GM21528 (cell line): Measurements from ENCODE around the gene GRK7.
"Not testable (repeated sequence)": the region's sequence is repeated elsewhere in the genome, so short reads cannot be mapped to it uniquely, and the experiment has no call there.

Experiments used
- ATAC-seq: cut with Tn5 transposase; IDR thresholded peaks from one replicate; pipeline ENCODE4 v1.9.1; 2021; ENCODE audit warnings: mild to moderate bottlenecking, moderate library complexity; ENCODE audit not compliant: unreplicated experiment, low FRiP score

The GRK7 gene

DNA sequence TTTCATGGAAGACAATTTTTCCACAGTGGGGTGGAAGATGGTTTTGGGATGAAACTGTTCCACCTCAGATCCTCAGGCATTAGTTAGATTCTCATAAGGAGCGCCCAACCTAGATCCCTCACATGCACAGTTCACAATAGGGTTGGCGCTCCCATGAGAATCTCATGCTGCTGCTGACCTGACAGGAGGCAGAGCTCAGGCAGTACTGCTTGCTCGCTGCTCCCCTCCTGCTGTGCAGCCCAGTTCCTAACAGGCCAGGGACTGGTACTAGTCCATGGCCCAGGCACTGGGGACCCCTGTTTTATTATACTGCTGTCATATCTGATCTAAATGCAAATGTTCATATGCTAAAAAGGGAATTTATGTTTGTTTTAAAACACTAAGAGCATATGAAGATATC lies 9.8 kb upstream of the GRK7 start:
- no peak for ATAC-seq

DNA sequence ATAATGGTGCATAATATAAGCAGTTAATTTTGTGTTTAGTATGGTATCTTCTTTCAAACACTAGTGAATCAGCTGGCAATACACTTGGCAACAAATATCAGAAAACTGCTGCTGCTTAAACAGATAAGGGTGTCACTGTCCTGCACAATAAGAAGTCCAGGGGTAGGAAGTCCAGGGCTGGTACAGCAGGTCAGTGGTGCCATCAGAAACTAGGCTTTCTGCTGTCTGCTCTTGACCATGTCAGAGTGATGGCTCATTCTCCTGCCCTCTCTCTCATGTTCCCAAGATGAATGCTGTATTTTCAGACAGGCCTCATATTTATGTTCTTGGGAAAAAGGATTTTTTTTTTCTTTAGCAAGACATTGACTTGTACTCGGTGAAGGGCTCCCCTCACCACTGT lies 9.2 kb upstream of the GRK7 start:
- no peak for ATAC-seq

DNA sequence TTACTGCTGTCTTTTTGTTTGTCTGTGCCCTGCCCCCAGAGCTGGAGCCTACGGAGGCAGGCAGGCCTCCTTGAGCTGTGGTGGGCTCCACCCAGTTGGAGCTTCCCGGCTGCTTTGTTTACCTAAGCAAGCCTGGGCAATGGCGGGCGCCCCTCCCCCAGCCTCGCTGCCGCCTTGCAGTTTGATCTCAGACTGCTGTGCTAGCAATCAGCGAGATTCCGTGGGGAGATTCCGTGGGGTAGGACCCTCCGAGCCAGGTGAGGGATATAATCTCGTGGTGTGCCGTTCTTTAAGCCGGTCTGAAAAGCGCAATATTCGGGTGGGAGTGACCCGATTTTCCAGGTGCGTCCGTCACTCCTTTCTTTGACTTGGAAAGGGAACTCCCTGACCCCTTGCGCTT lies 656 bp upstream of the GRK7 start:
- ATAC-seq: not testable (repeated sequence)

DNA sequence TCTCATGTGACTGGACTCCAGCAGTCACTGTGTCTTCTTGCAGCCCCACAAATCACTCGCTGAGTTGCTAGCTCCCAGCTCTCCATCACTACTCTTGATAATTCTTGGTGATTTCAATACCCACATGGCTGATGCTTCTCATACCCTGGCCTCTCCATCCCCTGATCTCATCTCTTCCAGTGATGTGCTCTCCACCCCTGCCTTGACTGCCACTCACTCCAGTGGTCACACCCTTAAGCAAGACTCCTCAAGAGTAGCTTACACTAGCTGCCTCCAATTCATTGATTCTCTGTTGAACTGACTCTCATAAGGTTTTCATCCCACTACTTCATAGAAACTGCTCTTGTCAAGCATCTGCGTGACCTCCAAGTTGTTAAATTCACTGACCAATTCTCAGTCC lies 837 bp downstream of the GRK7 start:
- ATAC-seq: no peak

DNA sequence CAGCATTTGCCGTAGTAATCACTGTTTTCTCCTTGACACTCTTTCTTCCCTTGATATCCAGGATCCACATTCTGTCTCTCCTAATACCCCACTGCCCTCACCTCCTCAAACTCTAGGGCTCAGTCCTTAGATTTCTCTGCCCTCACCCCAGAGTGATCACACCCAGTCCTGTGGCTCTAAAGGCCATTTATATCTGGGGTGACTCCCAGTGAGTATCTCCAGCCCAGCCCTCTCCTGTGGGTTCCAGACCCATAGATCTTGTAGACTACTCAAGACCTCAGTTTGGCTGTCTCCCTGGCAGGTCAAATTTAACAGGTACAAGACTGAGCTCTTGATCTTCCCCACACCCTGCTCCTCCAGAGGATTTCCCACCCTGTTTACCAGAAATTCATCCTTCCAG lies 1.3 kb downstream of the GRK7 start:
- ATAC-seq: no peak

DNA sequence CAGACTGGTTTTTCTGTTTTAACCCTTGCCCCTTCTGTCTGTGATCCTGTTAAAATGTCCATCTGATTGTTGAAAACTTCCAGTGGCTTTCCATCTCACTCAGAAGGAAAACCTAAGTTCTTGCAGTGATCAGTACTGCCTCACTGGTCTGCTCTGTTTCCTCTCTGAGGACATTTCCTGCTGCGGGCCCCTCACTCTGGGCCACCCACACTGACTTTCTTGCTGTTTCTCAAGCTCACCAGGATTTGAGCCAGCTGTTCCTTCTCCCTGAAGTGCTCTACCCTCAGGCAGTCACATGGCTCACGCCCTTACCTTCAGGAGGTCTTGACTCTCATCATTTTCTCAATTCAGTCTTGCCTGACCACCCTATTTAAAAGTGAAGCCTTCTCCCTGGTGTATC lies 1.8 kb downstream of the GRK7 start:
- ATAC-seq: no peak

DNA sequence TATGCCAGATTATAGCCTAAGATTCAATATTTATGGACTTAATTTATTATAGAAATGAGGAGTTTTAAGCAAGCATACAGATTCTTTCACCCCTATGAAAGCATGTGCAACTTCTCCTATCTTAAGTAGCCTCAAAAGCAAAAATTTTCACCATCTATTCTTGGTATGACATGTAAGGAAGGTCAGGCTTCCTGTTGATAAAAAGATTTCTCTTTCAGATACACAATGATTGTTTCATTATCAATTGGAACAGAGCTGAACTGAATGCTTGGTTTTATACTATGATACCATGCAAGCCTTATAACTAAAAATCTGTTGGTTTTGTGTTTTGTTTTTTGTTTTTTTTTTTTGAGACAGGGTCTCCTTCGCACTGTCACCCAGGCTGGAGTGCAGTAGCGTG lies 3.9 kb downstream of the GRK7 start:
- ATAC-seq: no peak

DNA sequence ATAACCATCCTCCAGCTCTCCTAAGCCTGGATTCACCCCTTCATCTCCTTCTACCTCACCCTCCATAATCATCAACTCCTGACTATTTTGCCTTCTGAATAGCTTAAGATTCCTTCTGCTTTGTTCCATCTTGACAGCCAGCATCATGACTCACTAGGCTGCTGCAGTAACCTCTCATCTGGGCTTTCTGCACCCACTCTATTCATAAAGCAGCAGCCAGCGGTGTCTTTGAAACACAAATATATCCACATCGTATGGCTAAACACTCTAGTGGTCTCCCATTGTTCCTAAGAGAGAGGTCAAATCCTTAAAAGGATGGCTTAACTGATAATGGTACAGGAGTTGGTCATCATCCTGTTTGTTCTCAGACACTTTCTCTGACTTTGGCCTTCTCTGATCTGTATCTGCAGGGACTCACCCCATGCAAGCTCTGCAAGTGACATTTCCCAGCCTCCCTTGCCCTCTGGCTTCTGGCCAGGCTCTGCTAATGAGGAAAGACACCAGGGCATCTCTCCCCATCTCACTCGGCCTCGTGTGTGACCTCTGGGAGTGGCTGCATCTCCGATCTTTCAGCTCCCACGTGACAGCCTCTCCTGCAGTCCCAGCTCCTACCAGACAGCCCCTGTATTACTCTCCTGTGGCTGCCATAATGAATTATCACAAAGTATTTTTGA lies 6.2 kb downstream of the GRK7 start:
- no peak for ATAC-seq

DNA sequence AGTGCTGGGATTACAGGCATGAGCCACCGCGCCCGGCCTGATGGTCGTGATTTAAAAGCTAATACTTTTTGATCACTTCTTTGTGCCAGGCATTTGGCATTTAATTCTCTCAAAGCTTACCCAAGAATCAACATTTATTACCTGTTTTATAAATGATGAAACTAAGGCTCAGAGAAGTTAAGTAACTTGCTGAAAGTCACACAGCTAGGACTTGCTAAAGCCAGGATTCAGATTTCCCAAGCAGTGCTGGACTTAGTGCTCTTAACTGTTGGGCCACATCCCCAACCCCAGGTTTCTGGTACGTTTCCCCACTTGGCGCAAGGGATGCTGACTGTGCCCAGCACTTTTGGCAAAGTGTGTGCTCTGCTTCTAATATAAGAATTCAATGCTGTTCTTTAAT lies 10.5 kb downstream of the GRK7 start:
- ATAC-seq: no peak

DNA sequence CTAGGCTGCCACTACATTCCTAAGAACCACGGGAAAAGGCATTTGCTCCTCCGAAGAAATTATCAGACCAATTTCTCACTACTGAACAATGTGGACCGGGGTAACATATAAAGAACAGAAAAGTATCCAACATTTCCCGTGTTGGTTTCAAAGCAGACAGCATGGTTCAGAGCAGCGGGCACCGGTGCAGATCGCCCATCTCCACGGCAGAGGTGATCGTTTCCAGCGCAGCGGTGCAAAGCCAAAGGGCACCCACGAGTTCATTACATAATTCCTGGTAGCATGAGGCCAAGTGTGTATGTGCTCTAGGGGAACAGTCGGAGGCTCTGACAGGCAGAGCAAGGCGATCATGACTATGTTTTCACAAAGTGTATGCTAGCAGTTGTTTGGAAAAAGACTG lies 13.2 kb downstream of the GRK7 start:
- no peak for ATAC-seq

DNA sequence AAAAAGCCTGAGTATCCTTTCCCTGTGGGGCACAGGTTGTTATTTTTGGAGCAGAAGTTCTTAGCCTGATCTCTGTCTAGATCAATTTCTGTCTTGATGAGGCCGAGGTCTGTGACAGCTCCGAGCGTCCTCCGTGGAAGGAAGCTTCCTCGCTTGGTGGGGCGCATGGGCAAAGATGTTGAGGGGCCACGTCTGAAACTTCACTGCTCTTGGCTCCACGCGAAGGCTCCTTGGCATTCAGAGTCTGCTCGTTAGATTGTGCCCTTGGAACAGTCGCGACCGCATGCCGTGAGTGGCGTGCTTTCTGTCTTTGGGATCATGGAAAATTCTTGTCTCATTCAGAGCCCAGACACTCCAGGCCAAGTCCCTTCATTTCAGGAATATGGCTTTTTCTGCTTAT lies 13.7 kb downstream of the GRK7 start:
- ATAC-seq: no peak

DNA sequence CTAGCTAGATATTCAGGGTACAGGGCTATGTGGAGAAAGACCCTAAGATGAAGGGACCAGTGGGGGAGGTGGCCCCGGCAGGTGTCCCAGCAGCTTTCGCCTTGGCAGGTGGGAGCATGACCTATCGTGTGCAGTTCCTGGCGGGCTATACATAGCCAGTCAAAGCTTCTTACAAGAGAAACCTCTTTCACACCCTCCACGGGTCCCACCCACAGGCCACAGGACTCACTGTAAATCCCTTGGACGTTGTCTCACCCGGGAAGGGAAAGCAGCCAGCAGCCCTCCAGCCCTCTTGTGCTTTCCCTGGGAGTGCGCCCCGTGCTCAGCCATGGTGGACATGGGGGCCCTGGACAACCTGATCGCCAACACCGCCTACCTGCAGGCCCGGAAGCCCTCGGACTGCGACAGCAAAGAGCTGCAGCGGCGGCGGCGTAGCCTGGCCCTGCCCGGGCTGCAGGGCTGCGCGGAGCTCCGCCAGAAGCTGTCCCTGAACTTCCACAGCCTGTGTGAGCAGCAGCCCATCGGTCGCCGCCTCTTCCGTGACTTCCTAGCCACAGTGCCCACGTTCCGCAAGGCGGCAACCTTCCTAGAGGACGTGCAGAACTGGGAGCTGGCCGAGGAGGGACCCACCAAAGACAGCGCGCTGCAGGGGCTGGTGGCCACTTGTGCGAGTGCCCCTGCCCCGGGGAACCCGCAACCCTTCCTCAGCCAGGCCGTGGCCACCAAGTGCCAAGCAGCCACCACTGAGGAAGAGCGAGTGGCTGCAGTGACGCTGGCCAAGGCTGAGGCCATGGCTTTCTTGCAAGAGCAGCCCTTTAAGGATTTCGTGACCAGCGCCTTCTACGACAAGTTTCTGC lies 15.0 kb downstream of the GRK7 start:
- no peak for ATAC-seq

DNA sequence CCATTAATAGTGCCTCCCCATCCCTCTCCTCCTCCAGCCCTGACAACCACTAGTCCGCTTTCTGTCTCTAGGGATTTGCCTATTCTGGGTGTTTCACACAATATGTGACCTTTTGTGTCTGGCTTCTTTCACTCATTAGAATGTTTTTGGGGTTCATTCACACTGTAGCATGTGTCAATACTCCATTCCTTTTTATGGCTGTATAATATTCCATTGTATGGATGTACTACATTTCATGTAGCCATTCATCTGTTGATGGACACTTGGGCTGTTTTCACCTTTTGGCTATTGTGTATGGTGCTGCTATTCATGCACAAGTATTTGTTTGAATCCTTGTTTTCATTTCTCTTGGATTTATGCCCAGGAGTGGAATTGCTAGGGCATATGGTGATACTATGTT lies 16.5 kb downstream of the GRK7 start:
- ATAC-seq: no peak

DNA sequence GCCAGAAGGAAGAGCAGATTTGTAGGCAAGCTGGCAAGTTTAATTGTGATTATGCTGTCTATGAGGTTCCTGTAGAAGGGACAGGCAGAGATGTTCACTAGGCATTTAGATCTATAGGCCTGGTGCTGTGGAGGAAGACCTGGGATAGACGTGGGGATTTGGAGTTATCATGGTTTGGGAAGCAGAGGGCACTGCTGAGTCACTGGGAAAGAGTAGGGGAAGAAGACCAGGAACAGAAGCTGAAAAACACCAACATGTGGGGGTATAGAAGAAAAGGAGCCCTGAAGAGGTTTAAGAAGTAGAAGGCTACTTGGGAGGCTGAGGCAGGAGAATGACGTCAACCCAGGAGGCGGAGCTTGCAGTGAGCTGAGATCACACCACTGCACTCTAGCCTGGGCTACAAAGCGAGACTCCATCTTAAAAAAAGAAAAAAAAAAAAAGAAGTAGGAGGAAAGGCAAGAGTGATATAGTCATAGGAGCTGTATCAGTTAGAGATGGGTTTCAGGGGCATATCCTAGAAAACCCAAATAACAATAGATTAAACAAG lies 19.3 kb downstream of the GRK7 start:
- ATAC-seq: no peak

DNA sequence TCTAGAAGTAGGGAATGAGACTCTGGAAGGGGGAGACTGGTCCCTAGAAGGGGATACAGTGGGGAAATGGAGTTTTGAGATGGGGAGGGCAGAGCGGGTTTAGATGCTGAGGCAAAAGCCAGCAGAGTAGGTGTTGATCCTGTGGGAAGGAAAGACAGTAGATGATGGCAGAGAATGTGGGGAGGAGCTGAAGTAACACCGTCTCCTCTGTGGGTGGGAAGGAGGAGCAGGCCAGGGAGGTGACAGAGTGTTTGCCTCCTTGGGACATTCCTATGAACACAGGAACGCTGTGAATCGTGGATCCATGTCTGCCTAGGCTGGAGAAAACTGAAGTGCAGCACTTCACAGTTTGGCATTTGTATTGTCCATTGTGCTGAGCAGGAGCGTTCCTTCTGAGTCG lies 20.4 kb downstream of the GRK7 start:
- ATAC-seq: no peak

DNA sequence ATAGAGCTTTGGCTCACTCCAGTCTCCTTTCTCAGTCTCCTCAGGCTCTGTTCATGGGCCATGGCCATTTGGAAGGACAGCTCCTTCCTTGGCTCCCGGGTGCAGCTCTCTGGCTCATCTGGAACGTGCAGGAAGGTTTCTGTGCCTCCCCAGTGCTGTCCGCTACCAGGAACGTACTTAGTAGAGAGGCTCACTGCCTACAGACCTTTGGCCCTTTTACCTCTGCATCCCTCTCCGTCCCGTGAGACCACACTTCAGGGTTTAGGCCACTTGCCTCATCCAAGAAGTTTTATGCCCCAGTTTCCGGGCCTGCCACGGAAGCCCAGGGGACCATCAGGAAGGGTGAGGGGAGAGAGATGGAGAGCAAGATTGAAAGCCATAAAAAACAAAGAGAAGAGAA lies 20.9 kb downstream of the GRK7 start:
- ATAC-seq: no peak

DNA sequence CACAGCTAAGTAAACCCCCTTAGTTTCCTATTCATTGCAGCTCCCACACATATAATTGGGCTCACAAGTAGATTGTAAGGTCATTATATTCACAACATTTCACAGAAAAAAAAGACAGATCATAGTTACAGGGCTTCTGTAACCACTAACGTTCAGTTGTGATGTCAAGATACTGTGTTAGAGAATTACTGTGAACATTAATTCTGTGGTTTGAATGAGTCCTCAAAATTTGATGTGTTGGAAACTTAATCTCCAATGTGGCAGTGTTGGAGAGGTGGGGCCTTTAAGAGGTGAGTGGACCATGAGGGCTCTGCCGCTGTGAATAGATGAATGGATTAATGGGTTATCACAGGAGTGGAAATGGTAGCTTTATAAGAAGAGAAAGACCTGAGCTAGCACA lies 21.3 kb downstream of the GRK7 start:
- no peak for ATAC-seq

DNA sequence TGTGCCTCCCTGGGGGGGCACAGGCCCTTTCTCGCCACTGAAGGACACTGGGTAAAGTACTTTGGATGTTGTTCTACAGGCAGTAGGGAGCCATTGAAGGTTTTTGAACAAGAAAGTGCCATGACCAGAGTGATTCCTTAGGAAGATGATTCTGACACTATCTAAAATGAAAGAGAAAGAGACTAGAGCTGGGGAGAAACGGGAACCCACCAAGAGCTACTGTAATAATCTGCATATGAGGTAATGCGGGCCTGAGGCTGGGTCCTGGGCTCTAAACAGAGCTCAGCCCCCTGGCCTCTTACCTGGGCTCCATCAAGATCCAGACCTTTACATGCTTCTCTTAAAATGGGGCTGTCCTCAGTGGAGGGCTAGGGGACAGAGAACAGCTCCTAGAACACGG lies 24.9 kb downstream of the GRK7 start:
- ATAC-seq: no peak

DNA sequence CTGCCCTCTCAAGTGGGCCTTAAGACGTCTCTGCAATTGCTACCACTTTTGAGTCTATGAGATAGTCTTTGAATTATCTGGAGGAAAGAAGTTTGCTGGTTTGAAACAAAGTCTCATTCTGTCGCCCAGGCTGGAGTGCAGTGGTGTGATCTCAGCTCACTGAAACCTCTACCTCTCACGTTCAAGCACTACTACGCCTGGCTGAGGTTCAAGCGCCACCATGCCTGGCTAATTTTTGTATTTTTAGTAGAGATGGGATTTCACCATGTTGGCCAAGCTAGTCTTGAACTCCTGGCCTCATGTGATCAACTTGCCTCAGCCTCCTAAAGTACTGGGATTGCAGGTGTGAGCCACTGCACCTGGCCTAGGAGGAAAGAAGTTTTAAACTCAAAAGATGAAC lies 25.5 kb downstream of the GRK7 start:
- not testable (repeated sequence) for ATAC-seq

DNA sequence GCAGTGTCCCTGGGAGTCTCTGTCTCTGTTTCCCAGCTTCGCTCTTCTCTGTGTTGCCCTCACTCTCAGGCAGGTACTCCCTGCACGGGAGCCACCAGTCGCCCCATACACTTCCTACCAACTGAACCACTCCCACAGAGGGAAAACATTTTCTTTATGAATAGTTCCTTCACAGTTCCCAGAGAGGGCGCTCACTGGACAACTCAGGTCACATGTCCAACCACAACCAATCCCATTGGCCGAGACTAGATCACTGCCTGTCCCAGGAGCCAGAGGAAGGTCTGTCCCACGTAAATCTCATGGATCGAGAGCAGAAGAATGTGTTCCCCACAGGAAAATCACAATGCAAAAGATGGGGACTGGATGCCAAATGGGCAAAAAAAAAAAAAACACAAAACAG lies 26.1 kb downstream of the GRK7 start:
- no peak for ATAC-seq

DNA sequence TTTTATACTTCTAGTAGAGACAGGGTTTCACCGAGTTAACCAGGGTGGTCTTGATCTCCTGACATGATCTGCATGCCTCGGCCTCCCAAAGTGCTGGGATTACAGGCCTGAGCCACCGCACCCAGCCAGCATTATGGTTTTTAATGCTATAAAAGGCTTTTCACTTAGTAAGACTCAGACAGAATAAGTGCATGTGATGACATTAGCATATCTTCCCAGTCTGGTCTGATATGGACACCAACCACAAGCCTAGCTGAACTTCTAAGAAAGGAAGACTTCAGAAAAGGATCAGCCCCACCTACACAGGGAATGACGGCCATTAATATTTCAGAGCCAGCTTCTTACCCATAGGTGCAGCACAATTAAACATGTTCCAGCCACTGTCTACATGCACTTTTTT lies 27.0 kb downstream of the GRK7 start:
- no peak for ATAC-seq

DNA sequence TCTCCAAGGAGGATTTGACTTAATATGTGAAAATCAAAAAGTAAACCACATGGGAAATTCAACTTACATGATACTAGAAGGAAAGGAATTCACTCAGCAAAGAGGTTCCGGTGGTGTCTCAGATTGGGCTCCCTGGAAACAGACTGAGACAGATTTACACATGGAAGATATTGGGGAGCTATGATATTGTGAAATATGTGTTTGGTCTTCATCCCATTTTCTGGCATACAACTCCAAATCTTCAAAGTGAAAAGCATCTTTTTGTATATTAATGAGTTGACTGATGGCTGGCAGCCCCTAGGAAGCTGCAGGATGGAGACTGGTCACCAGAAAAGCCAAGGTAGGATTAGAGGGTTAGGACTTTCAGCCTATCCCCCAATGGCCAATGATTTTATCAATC lies 29.3 kb downstream of the GRK7 start:
- ATAC-seq: no peak
